Neural cell (in vitro differentiated cells): ENCODE data around the gene LRMDA. TPM values are rescaled to one million over a fixed set of nuclear protein-coding genes. Genes with fewer than 3 reads are reported as not detected.

Source experiments
- H2AFZ ChIP-seq: fragments of 200-600, 300-800 bp; sonication (generic), shearing (Covaris generic); 2 replicates; pipeline ENCODE4 v1.6.0; 2014; ENCODE audit warnings: low read depth, mild to moderate bottlenecking, antibody characterized with exemption, low read length, moderate library complexity
- H3F3A ChIP-seq: fragments of 200-600 bp; shearing (Covaris generic); 2 replicates; pipeline ENCODE4 v1.6.1; 2016; ENCODE audit warnings: mild to moderate bottlenecking, moderate library complexity, mixed read lengths, antibody characterized with exemption, low read length; ENCODE audit not compliant: insufficient read depth, poor library complexity, severe bottlenecking
- H3K27ac ChIP-seq: fragments of 200-600, 300-800 bp; sonication (generic), shearing (Covaris generic); 2 replicates; pipeline ENCODE4 v1.5.1; 2014; ENCODE audit warnings: mild to moderate bottlenecking, low read length, moderate library complexity
- H3K27me3 ChIP-seq: fragments of 300-800, 200-600 bp; sonication (generic), shearing (Covaris generic); 2 replicates; pipeline ENCODE4 v1.6.0; 2014; ENCODE audit warnings: mild to moderate bottlenecking, low read depth, low read length, moderate library complexity; ENCODE audit not compliant: insufficient read depth
- H3K36me3 ChIP-seq: fragments of 300-800, 200-600 bp; sonication (generic), shearing (Covaris generic); 2 replicates; pipeline ENCODE4 v1.5.1; 2014; ENCODE audit warnings: mild to moderate bottlenecking, antibody characterized with exemption, low read length, moderate library complexity; ENCODE audit not compliant: insufficient read depth
- H3K4me2 ChIP-seq: fragments of 300-800, 200-600 bp; sonication (generic), shearing (Covaris generic); 2 replicates; pipeline ENCODE4 v1.6.0; 2014; ENCODE audit warnings: mild to moderate bottlenecking, low read length
- H3K4me3 ChIP-seq: fragments of 300-800, 200-600 bp; sonication (generic), shearing (Covaris generic); 2 replicates; pipeline ENCODE4 v1.5.1; 2014; ENCODE audit warnings: mild to moderate bottlenecking, low read length, moderate library complexity
- H3K79me2 ChIP-seq: fragments of 200-600 bp; shearing (Covaris generic); replicated peaks from 2 replicates; pipeline ENCODE4 v1.6.0; 2014; ENCODE audit warnings: mild to moderate bottlenecking, low read length, moderate library complexity; ENCODE audit not compliant: insufficient read depth
- H3K9ac ChIP-seq: fragments of 300-800, 200-600 bp; sonication (generic), shearing (Covaris generic); 2 replicates; pipeline ENCODE4 v1.6.1; 2016; ENCODE audit warnings: mild to moderate bottlenecking, low read length, mixed read lengths
- H3K9me2 ChIP-seq: fragments of 200-600 bp; shearing (Covaris generic); 2 replicates; pipeline ENCODE4 v1.6.1; 2016; ENCODE audit warnings: mild to moderate bottlenecking, low read length, mixed read lengths; ENCODE audit not compliant: insufficient read depth
- H3K9me3 ChIP-seq: fragments of 200-600, 300-800 bp; sonication (generic), shearing (Covaris generic); 2 replicates; pipeline ENCODE4 v1.6.1; 2016; ENCODE audit warnings: mild to moderate bottlenecking, mixed run types, low read length, moderate library complexity, mixed read lengths
- H4K20me1 ChIP-seq: fragments of 200-600 bp; shearing (Covaris generic); 2 replicates; pipeline ENCODE4 v1.6.1; 2016; ENCODE audit warnings: mild to moderate bottlenecking, mixed run types; ENCODE audit not compliant: insufficient read depth
- EP300 ChIP-seq: fragments of 450-650 bp; conservative IDR thresholded peaks from 2 replicates; pipeline ENCODE4 v1.6.1; 2014; ENCODE audit warnings: antibody characterized with exemption, mild to moderate bottlenecking, moderate library complexity; ENCODE audit not compliant: poor library complexity, severe bottlenecking
- EZH2 ChIP-seq: fragments of 200-600, 300-800 bp; shearing (Covaris generic), sonication (generic); IDR thresholded peaks from 2 replicates; pipeline ENCODE4 v1.6.1; 2014; ENCODE audit warnings: antibody characterized with exemption, low read length, borderline replicate concordance, mild to moderate bottlenecking; ENCODE audit not compliant: insufficient read depth, poor library complexity, severe bottlenecking
- MXI1 ChIP-seq: fragments of 450-650 bp; conservative IDR thresholded peaks from 2 replicates; pipeline ENCODE4 v1.6.1; 2014; ENCODE audit warnings: antibody characterized with exemption, mild to moderate bottlenecking; ENCODE audit not compliant: poor library complexity, severe bottlenecking
- POLR2AphosphoS5 ChIP-seq: IDR thresholded peaks from 2 replicates; pipeline ENCODE4 v1.6.1; 2012
- RAD21 ChIP-seq: fragments of 450-650 bp; conservative IDR thresholded peaks from 2 replicates; pipeline ENCODE4 v1.6.1; 2014; ENCODE audit warnings: antibody characterized with exemption, mild to moderate bottlenecking, moderate library complexity
- REST ChIP-seq: IDR thresholded peaks from 2 replicates; pipeline ENCODE4 v1.6.1; 2012; ENCODE audit warnings: borderline replicate concordance
- SMC3 ChIP-seq: fragments of 450-650 bp; conservative IDR thresholded peaks from 2 replicates; pipeline ENCODE4 v1.6.1; 2014; ENCODE audit warnings: antibody characterized with exemption, mild to moderate bottlenecking, moderate library complexity; ENCODE audit not compliant: poor library complexity
- TAF1 ChIP-seq: IDR thresholded peaks from 2 replicates; pipeline ENCODE4 v1.6.1; 2012; ENCODE audit warnings: low read depth
- polyA plus RNA-seq: library from polyadenylated mRNA; depleted of rRNA; stranded (reverse); fragments of >200 nt; gene quantifications from 2 replicates; pipeline ENCODE4 v1.2.3, GENCODE V29; 2014
- TF ChIP-seq, protein P1 (sequence below): fragments of 450-650 bp; IDR thresholded peaks from 2 replicates; pipeline ENCODE4 v1.5.1; 2014; ENCODE audit warnings: antibody characterized with exemption, mild to moderate bottlenecking, moderate library complexity; ENCODE audit not compliant: poor library complexity, severe bottlenecking

Gene LRMDA
- polyA plus RNA-seq, 1 donor from 2014 or later, result 5.6 TPM

DNA sequence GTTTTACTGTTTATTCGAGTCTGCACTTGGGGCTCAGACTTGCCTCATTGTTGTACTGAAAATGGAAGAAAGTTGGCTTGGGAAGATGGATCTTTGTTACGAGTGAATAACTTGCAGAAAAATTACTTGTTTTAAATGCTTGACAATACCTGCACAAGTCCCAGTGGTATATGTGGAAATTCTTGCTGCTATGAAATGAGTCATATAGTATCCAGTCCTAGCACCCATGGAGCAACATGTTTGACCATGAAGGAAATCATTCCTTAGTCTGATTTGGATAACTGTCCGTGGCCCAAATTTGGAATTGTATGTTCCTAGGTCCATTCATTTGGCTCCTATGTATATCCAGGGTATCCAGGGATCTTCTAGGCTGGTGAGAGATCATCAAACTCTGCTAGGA lies 1109.4 kb downstream of the LRMDA start:
- no peaks in the 10 kb centered on the region for H3F3A ChIP-seq
- H3K9me3 ChIP-seq, result no peaks in the 10 kb centered on the region

GRCh38 chr10:76541852-76542251 lies 1110.4 kb downstream of the LRMDA start:
- no peak overlapping the region for H3K4me3 ChIP-seq
- H3K36me3 ChIP-seq, result no peaks in the 10 kb centered on the region
- TF ChIP-seq TAF1 (no peak), RAD21 (no peak), REST (no peak), MXI1 (no peak), EP300 (no peak), POLR2AphosphoS5 (no peak), SMC3 (no peak), EZH2 (no peak)

More for the DNA sequence above, 1109.4 kb downstream of the LRMDA start:
- Histone ChIP-seq H3K9ac (no peak overlapping the region), H3K27me3 (no peaks in the 10 kb centered on the region), H3K4me2 (no peak overlapping the region), H2AFZ (no peak overlapping the region), H3K79me2 (no peaks in the 10 kb centered on the region), H3K27ac (peak overlapping the region; percentile 29), H3K36me3 (no peaks in the 10 kb centered on the region), H3K9me2 (no peaks in the 10 kb centered on the region), H3K4me3 (no peak overlapping the region), H4K20me1 (no peaks in the 10 kb centered on the region)
- TF ChIP-seq EZH2 (no peak), MXI1 (no peak), REST (no peak), SMC3 (no peak), POLR2AphosphoS5 (no peak), TAF1 (no peak), EP300 (no peak), RAD21 (no peak)
- TF ChIP-seq, protein P1, sequence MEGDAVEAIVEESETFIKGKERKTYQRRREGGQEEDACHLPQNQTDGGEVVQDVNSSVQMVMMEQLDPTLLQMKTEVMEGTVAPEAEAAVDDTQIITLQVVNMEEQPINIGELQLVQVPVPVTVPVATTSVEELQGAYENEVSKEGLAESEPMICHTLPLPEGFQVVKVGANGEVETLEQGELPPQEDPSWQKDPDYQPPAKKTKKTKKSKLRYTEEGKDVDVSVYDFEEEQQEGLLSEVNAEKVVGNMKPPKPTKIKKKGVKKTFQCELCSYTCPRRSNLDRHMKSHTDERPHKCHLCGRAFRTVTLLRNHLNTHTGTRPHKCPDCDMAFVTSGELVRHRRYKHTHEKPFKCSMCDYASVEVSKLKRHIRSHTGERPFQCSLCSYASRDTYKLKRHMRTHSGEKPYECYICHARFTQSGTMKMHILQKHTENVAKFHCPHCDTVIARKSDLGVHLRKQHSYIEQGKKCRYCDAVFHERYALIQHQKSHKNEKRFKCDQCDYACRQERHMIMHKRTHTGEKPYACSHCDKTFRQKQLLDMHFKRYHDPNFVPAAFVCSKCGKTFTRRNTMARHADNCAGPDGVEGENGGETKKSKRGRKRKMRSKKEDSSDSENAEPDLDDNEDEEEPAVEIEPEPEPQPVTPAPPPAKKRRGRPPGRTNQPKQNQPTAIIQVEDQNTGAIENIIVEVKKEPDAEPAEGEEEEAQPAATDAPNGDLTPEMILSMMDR, result no peak

More at GRCh38 chr10:76541852-76542251, 1110.4 kb downstream of the LRMDA start:
- Histone ChIP-seq H3K27ac (no peak overlapping the region), H2AFZ (no peak overlapping the region), H3K9me2 (no peaks in the 10 kb centered on the region), H3K79me2 (no peaks in the 10 kb centered on the region), H3K4me2 (no peak overlapping the region), H3K9ac (no peak overlapping the region), H3F3A (no peaks in the 10 kb centered on the region), H4K20me1 (no peaks in the 10 kb centered on the region), H3K9me3 (no peaks in the 10 kb centered on the region), H3K27me3 (no peaks in the 10 kb centered on the region)
